ENCODE results near the gene PPP3R1.

The PPP3R1 gene

GRCh38 chr2:68234405-68234804 is 17.9 kb downstream of the PPP3R1 start:
- DNase-seq (ENCODE audit: low read depth): no peak

DNA sequence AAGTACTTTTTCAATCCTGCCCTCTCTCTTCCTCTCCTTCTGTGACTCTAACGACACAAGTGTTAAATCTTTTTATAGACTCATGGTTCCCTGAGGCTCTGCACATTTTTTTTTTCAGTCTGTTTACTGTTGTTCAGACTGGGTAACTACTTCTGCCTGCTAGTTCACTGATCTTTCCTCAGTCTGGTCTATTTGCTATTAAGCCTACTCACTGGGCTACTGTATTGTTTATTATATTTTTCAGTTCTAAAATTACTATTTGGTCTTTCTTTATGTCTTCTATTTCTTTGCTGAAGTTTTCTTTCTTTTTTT is 21.3 kb downstream of the PPP3R1 start:
- DNase-seq (ENCODE audit: low read depth): no peak

GRCh38 chr2:68230241-68231060 is 21.9 kb downstream of the PPP3R1 start:
- DNase-seq (ENCODE audit: low read depth): no peak

GRCh38 chr2:68226794-68227193 is 25.5 kb downstream of the PPP3R1 start:
- DNase-seq (ENCODE audit: low read depth): no peak

GRCh38 chr2:68225119-68225632 is 27.2 kb downstream of the PPP3R1 start:
- DNase-seq (ENCODE audit: low read depth): no peak

GRCh38 chr2:68223419-68223818 is 28.9 kb downstream of the PPP3R1 start:
- DNase-seq (ENCODE audit: low read depth): no peak

DNA sequence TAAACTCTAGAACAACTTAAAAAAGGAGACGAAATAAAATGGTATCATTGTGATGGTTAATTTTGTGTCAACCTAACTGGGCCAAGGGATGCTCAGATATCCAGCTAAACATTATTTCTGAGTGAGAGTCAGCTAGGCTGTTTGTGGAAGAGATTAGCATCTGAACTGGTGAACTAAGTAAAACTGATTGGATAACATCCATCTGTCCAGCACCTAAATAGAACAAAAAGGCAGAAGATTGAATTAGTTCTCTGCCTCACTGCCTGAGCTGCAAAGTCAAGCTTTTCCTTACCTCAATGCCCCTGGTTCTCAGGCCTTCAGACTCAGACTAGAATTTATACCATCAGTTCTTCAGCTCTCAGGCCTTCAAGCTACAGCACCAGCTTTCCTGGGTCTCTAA is 30.0 kb downstream of the PPP3R1 start:
- no peak for DNase-seq (ENCODE audit: low read depth)

GRCh38 chr2:68218343-68218901 is 33.9 kb downstream of the PPP3R1 start:
- no peak for DNase-seq (ENCODE audit: low read depth)

DNA sequence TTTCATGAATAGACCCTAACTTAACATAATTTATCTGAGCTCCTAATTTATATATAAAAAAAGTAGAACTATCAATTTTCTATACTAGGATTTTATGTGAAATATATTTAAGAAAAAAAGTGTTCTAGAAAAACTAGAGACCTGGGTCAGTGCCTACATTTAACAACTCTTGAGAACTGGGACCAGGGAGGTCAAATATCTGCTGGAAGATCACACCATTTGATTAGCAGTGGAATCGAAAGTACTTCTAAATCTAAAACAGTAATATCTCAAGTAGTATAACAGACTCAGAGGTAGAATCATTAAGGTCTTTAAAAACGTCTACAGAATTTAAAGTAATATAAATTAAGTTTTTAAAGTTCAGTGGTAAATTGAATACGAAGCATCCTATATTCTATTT is 34.6 kb downstream of the PPP3R1 start:
- DNase-seq (ENCODE audit: low read depth): no peak

DNA sequence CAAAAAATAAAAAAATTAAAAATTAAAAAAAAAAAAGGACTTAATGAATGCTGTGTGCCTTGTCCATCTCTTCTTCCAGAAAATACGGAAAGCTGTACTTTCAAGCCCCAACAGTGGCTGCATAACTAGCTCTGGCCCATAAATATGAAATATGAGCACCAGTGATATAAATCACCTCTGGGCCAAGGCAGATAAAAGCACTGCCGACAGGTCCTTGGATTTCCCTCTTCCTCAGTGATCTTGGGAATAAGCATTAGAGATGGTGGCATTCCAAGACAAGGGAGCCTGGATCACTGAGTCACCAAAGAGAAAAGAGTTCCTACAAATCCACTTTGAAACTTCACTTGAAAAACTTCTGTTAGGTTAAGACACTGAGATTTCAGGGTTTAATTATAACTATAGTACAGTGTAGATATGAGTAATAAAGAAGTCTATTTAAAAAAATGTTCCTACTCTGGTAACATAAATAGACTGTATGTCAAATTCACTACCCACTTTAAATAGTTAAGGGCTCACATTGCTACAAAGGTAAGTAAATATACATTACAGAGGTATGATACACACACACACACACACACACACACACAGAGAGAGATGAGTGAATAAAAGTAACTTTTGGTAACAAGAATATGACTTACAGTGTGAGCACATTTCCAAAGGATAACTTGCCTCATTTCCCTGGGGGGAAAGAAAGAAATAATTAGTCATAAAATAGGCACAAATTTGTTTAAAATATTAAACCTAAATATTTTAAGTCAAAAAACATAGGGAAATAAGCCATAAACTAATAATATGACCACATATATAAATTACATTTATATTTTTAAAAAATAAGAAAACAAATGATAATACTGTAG is 35.6 kb downstream of the PPP3R1 start:
- no peak for DNase-seq (ENCODE audit: low read depth)

- DNase-seq (ENCODE audit: low read depth): no peak
These were observed 38.0 kb downstream of the PPP3R1 start for GRCh38 chr2:68214381-68214780.

DNA sequence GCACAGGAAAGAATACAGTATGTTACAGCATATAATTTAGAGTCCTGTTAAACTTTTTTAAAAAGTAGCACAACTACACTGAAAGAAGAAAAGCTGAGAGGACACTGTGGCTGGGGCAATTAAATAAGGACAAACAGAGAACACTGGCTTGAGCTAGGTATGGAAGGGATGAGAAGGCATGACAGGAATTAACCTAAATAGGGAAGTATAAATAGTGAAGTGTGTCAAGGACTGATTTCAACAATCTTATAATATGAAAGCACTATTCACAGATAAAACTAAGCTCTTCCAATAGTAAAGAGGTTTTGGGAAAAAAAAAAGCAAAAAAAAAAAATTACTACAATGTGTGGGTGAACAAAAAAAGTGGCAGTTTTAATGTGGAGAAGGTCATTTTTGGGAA is 45.5 kb downstream of the PPP3R1 start:
- no peak for DNase-seq (ENCODE audit: low read depth)

DNA sequence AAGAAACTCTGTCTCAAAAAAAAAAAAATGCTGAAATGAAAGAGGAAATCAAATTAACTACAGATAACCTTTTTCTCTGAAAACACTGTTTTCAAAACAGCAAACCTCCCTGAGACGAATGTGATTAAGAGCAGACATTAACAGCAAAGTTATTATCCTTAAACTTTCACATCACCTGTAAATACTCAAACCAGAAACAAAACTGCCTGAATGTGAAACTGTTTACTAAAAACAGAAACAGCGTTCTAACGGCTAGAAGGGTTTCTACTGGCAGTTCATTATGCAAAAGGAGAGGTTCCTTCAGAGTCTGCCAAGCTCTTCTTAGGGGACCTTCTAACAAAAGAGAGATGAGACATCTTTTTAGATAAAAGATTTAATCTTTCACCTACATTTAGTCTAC is 48.7 kb downstream of the PPP3R1 start:
- no peak for DNase-seq (ENCODE audit: low read depth)

DNA sequence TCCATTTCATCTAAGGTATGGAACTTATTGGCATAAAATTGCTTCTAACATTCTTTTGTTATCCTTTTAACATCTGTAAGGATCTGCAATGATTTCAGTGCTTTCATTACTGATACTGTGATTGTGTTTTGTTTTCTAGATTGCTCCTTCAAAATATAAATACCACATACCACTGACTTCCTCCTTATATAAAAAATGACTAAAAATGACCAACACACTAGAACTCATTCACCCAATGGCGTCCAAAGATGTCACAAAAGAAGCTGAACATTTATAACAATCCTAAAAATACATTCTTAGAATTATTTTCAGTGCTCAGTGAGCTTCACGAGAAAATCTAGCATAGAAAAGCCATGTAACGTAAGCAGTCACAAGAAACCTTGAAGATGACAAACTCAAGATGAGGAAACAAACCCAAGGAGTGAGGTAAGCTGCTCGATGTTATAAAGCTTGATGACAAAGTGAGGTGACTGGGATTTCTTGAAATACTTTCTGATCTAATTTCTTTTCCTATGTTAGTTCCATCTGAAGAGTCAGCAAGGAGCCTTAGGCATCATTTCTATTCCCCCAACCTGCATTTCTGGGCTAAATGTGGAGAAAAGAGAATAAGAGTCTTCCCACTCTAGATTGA is 52.1 kb downstream of the PPP3R1 start:
- no peak for DNase-seq (ENCODE audit: low read depth)

DNA sequence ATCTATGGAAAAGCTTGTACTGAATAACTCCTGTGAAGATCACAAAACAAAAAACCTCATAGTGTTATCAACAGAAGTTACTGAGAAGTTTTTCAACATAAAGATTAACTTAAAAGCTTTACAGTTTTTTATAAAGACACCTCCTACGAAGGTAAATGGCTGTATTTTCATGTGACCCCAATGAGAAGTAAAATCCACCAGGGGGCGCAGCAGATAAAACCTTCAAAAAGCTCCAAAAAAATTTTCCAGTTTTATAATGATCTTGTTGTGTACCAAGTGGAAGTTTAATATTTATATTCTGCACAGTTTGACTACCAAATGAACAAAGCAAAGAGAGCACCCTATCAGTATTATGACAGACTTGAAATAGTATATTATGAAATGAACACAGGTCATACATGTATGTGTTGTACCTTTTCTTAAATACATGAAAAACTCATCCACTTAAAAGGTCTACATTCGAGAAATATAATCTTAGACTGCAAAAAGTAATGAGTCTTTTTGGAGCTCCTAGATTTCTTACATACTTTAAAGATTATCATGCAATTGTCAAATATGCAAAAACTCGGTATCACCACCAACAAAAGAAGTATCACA is 56.1 kb downstream of the PPP3R1 start:
- DNase-seq (ENCODE audit: low read depth): no peak

DNA sequence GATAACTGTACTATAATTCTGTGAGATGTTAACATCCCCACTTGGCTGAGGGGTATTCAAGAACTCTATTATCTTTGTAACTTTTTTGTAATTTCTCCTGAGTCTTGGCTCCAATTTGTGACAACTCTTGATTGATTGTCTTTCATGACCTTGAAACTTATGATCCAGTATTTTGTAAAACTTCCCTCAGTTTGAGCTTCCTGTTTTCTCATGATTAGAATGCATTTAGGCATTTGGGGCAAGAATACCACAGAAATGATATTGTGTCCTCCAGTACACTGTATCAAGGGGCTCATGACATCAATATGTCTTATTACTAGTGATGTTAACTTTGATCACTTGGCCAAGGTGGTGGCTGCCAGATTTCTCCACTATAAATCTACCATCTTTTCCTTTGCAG is 57.2 kb downstream of the PPP3R1 start:
- DNase-seq (ENCODE audit: low read depth): no peak

DNA sequence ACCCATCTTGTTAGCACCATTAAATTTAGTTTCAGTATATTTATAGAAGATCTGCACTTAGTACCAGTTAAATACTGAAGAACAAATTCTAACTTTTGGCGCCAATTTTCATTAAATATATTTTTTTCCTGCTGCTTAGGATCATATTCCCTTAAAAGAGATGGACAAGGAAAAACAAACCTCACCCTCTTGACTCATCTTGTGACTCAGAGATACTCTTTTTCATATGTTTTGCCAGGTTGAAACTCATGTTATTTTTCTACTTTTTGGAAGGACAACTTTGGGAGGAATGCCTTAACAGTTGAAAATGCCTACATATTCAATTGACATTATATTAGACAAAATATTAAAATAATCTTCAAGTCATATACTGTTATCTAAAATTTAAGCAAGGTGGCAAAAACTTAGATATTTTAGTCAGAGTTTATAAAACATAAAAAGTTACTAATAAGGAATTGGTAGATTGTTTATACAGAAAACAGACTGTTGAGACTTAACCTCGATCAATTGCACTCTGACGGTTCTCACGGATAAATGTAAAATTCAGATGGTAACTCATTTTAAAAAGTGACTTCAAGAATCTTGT is 58.5 kb downstream of the PPP3R1 start:
- no peak for DNase-seq (ENCODE audit: low read depth)

DNA sequence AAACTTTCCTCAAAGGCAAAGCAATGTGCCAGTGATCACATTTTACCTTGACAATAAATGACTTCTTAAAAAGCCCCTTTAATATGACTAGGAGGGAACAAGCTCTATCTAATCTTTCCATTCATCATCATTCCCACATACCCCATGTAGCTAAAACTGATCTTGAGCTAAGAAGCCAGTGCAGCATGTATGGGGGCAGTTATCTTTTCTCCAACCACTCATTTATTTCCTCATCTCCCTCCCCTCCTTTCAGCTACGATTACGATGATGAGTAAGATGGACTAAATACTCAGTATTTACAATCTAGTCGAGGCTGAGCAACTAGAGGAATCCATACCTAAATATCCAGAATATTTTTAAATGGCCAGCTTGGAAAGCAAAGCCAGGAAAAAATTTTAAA is 59.2 kb downstream of the PPP3R1 start:
- no peak for DNase-seq (ENCODE audit: low read depth)

GRCh38 chr2:68190991-68191731 is 61.2 kb downstream of the PPP3R1 start:
- DNase-seq (ENCODE audit: low read depth): no peak

DNA sequence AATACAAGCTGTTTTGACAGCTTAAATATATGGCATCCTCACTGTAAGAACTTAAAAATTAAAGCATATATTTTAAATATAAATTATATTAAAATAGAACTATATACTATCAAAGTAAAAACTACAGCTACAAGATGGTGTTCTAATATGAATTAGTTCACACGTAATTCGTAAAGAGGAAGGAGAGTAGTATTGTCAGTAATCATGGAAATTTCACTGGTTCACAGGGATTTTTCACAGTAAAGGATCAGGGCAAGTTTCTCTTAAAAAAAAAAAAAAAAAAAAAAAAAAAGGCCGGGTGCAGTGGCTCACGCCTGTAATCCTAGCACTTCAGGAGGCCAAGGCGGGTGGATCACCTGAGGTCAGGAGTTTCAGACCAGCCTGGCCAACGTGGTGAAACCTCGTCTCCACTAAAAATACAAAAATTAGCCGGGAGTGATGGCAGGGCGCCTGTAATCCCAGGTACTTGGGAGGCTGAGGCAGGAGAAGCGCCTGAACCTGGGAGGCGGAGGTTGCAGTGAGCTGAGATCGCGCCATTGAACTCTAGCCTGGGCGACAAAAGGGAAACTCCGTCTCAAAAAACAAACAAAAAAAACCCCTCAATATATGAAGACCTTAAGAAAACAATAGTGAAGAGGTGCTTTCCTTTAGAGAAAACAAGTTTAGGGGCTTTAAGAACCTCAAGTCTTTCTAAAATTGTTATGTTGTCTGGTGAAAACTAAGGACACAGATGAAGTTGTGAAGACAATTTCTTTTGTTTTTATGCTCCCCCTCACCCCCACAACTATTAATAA is 62.1 kb downstream of the PPP3R1 start:
- DNase-seq (ENCODE audit: low read depth): no peak
